Measurements from ENCODE around the gene ELF4. TPM values are rescaled to one million over a fixed set of nuclear protein-coding genes. Genes with fewer than 3 reads are reported as not detected.

ELF4 gene
- total RNA-seq, 1 experiment from 2014 or later: 19.2 TPM

- H3K4me3 ChIP-seq (replicated peaks in 1 of 2; ENCODE audit: low read depth in 1 of 2, low read length in 2 of 2): no peak overlapping the region
- no TSS peak for BruUV-seq (replicated peaks)
- H4K20me1 ChIP-seq (ENCODE audit: insufficient read depth): no peaks in the 10 kb centered on the region
- H3K36me3 ChIP-seq (ENCODE audit: control insufficient read depth in 1 of 2, insufficient read depth in 2 of 2, low read length in 2 of 2): peaks cover 18 to 21% of the 10 kb centered on the region in 2 experiments; a peak in 3 of 4 replicates
- no peaks in the 10 kb centered on the region for H3K27me3 ChIP-seq (ENCODE audit: insufficient read depth, low read length)
- H3K9me2 ChIP-seq (ENCODE audit: insufficient read depth): no peaks in the 10 kb centered on the region
- TF ChIP-seq ZNF274 (IDR thresholded peaks at IDR 0.05; ENCODE audit: low read depth, low read length): no peak
- no peaks in the 10 kb centered on the region for H3K9me3 ChIP-seq (ENCODE audit: control insufficient read depth in 1 of 2, insufficient read depth in 1 of 2, low read depth in 1 of 2, low read length in 2 of 2)
- no peak overlapping the region for H3K9ac ChIP-seq (ENCODE audit: low read length)
- no peak overlapping the region for H3K4me2 ChIP-seq (ENCODE audit: low read length)
- H2AFZ ChIP-seq (ENCODE audit: low read depth, low read length, poor library complexity, severe bottlenecking): no peak overlapping the region
- H3K27ac ChIP-seq (ENCODE audit: low read depth, low read length): no peak overlapping the region
- intact Hi-C loops (cut with micrococcal nuclease): no loop called here
- POLR2A ChIA-PET: no interaction called here
- DNase-seq (ENCODE audit: low read depth, low spot score) (no peak), ATAC-seq (no peak)
- no peaks in the 10 kb centered on the region for H3K4me1 ChIP-seq (ENCODE audit: control insufficient read depth in 1 of 2, insufficient read depth in 2 of 2, low read length in 2 of 2)
- RAD21 ChIA-PET (ENCODE audit: low non-redundant PET in 1 of 2, low total read pairs in 2 of 2, uncharacterized antibody in 2 of 2, unreplicated experiment in 2 of 2): no interaction called here
- CTCF ChIA-PET: no interaction called here
- H3K79me2 ChIP-seq (ENCODE audit: insufficient read depth, low read length): no peaks in the 10 kb centered on the region
Observed at GRCh38 chrX:130051176-130051845, 59.0 kb downstream of the ELF4 start.

GRCh38 chrX:130049821-130050220 is 60.5 kb downstream of the ELF4 start:
- BruUV-seq (replicated peaks): no TSS peak
- Histone ChIP-seq H3K36me3 (ENCODE audit: control insufficient read depth in 1 of 2, insufficient read depth in 2 of 2, low read length in 2 of 2) (peaks cover 18 to 21% of the 10 kb centered on the region in 2 experiments; a peak in 3 of 4 replicates), H3K9me3 (ENCODE audit: control insufficient read depth in 1 of 2, insufficient read depth in 1 of 2, low read depth in 1 of 2, low read length in 2 of 2) (no peaks in the 10 kb centered on the region), H3K4me1 (ENCODE audit: control insufficient read depth in 1 of 2, insufficient read depth in 2 of 2, low read length in 2 of 2) (no peaks in the 10 kb centered on the region), H3K4me3 (replicated peaks in 1 of 2; ENCODE audit: low read depth in 1 of 2, low read length in 2 of 2) (no peak overlapping the region), H4K20me1 (ENCODE audit: insufficient read depth) (no peaks in the 10 kb centered on the region), H3K9me2 (ENCODE audit: insufficient read depth) (no peaks in the 10 kb centered on the region), H2AFZ (ENCODE audit: low read depth, low read length, poor library complexity, severe bottlenecking) (no peak overlapping the region), H3K4me2 (ENCODE audit: low read length) (no peak overlapping the region), H3K27ac (ENCODE audit: low read depth, low read length) (no peak overlapping the region), H3K79me2 (ENCODE audit: insufficient read depth, low read length) (no peaks in the 10 kb centered on the region), H3K9ac (ENCODE audit: low read length) (no peak overlapping the region), H3K27me3 (ENCODE audit: insufficient read depth, low read length) (no peaks in the 10 kb centered on the region)
- POLR2A ChIA-PET: no interaction called here
- intact Hi-C loops (cut with micrococcal nuclease): no loop called here
- TF ChIP-seq ELF1 (IDR thresholded peaks at IDR 0.05; ENCODE audit: borderline replicate concordance, low read depth) (no peak), REST (IDR thresholded peaks at IDR 0.05; ENCODE audit: low read depth) (no peak), FOSL1 (IDR thresholded peaks at IDR 0.05; ENCODE audit: low read depth) (no peak), CTCF (IDR thresholded peaks at IDR 0.05 in 2 of 3, conservative IDR thresholded peaks at IDR 0.05 in 1 of 3; ENCODE audit: borderline replicate concordance in 1 of 3, insufficient read depth in 1 of 3, low read depth in 2 of 3, low read length in 2 of 3) (no peak), SIN3A (IDR thresholded peaks at IDR 0.05; ENCODE audit: low read depth) (no peak), CBX3 (IDR thresholded peaks at IDR 0.05; ENCODE audit: low read depth) (no peak), EZH2 (IDR thresholded peaks at IDR 0.05) (no peak), YY1 (IDR thresholded peaks at IDR 0.05; ENCODE audit: extremely low read depth, insufficient replicate concordance, low read depth, low read length) (no peak), POLR2AphosphoS5 (IDR thresholded peaks at IDR 0.05; ENCODE audit: low read depth, low read length) (no peak), ZNF274 (IDR thresholded peaks at IDR 0.05; ENCODE audit: low read depth, low read length) (no peak), CEBPB (IDR thresholded peaks at IDR 0.05; ENCODE audit: low read depth) (no peak), JUND (IDR thresholded peaks at IDR 0.05) (no peak), SP1 (IDR thresholded peaks at IDR 0.05; ENCODE audit: low read depth) (no peak)
- RAD21 ChIA-PET (ENCODE audit: low non-redundant PET in 1 of 2, low total read pairs in 2 of 2, uncharacterized antibody in 2 of 2, unreplicated experiment in 2 of 2): no interaction called here
- no peak for ATAC-seq
- DNase-seq (ENCODE audit: low read depth, low spot score): no peak
- CTCF ChIA-PET: no interaction called here
